Hematopoietic multipotent progenitor cell treated with erythropoietin and hydrocortisone succinate and interleukin-3 and kit ligand, for 4 days (in vitro differentiated cells): ENCODE data around the gene DCAF10.
"Not testable (repeated sequence)": the region's sequence is repeated elsewhere in the genome, so short reads cannot be mapped to it uniquely, and the experiment has no call there.

Experiments
- DNase-seq: peaks from one replicate; pipeline ENCODE4 v3.0.0-alpha.2; 2015

The DCAF10 gene

DNA sequence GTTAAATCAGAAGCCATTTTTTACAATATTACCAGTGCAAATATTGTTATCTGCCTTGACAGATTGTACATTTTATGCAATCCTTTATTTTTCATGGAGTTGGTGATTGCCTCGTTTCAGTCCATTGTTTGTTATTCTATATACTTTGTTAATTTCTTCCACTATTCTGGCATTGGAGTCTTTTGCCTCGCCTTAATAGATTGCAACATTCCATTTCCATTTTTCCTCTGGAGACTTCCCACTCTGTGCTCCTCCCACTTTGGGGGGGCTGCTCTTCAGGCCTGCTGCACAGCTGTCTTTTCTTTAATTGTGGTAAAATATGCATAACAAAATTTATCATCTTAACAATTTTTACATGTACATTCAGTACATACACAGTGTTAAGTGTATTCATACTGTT lies 4.4 kb upstream of the DCAF10 start:
- no peak for DNase-seq

DNA sequence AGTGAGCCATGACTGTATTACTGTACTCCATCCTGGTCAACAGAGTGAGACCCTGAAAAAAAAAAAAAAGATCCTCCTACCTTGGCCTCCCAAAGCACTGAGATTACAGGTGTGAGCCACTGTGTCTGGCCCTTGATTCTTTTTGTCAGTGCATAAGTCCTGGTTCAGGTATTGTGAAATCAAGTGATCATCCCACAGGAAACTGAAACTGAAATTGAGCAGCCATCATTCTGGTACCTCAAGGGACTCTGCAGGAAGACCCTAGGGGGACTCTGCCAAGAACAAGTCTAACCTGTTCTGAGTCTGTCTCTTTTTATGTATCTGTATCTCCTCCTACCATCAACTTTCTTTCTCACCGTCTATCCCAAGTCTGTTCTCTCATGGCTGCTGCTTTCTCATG lies 1.9 kb upstream of the DCAF10 start:
- DNase-seq, result no peak

DNA sequence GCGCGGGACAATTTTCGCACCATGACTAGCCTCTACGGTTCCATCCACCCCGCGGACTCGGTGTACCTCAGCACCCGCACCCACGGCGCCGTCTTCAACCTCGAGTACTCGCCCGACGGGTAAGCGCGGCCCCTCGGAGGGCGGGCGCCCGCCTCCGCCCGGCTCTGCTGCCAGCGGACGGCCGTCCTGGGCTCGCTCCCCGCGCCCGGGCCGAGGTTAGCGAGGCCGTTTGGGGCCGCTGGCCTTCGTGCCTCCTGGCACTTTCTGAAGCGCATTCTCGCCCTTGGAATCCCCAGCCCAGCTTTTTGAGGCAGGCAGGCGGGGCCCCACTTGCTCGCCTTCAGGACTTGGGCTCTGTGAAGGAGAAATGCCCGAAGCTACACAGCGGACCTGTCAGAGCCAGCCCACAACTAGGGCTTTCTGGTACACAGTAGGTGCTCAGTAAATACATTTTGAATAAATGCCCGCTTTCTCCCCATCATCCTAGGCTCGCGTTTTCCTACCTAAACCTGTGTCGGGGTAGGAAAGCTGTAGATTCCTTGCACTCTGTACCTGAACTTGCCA lies 772 bp downstream of the DCAF10 start:
- peak; percentile 49 for DNase-seq

DNA sequence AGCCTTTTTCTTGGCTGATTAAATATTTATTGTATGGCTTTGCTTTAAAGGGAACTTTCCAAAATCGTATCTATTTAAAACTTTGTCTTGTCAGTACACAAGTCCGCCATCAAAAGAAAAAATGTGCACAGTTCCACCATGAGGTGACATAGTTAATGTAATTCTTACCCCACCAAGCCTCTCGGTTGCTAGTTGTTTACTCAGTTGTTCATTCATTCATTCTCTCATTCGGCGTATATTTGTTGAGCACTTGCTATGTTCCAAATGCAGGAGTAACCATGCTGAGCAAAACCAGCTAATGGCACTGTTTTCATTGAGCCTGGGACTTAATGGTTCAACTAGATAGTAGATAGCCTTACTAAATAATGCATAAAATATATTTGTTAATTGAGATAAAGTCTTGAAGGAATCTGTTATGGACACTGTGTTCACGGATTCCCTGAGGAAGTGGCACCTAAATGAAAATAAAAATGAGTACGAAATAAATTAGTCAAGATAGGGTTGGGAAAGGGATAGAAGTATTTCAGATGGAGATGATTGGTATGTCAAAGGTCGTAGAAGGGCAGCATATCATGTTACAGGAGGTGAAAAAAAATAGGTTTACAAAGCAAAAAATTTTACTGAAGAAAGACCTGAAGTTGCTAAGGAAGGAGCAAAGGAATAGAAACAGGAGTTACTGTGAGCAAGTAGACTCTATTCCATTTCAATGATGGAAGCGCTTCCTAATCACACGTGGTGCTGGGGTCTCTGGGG lies 1.5 kb downstream of the DCAF10 start:
- DNase-seq, result no peak

DNA sequence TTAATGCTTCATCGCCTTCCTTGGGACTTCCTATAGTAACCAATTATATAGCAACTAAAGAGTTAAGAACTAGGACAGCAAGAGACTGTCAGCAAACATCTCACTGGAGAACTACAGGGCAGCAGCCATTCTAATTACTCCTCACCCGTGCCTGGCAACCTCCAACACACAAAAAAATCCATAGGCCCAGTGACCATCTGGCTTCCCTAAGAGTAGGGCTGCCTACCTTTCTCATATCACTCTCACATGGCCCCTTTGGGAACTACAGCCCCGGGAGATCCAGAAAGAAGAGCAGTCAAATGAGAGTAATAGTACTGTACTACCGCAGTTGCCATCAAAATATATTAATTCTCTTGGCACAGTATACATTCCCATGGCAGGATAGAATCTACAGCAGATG lies 5.7 kb downstream of the DCAF10 start:
- no peak for DNase-seq

DNA sequence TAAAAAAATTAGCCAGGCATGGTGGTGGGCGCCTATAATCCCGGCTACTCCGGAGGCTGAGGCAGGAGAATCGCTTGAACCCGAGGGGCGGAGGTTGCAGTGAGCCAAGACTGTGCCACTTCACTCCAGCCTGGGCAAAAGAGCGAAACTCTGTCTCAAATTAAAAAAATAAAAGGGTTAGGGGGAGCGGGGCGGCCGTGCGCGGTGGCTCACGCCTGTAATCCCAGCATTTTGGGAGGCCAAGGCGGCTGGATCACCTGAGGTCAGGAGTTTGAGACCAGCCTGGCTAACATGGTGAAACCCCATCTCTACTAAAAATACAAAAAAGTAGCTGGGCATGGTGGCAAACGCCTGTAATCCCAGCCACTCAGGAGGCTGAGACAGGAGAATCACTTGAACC lies 9.1 kb downstream of the DCAF10 start:
- not testable (repeated sequence) for DNase-seq

DNA sequence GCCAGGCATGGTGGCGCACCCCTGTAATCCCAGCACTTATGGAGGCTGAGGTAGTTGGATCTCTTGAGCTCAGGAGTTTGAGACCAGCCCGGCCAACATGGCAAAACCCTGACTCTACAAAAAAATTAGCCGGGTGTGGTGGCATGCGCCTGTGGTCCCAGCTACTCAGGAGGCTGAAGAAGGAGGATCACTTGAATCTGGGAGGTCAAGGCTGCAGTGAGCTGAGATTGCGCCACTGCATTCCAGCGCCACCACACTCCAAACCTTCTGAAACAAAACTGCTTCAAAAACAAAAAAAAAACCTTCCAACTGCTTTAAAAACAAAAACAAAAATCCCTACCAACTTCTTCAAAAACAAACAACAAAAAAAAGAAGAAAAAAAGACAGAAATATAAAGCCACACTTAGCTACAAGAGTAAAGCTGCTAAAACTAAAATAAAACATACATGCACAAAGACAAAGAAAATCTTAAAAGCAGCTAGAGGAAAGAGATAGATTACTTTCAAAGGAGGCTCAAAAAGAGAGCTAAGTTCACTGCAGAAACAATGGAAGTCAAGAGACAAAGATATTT lies 11.4 kb downstream of the DCAF10 start:
- no peak for DNase-seq

DNA sequence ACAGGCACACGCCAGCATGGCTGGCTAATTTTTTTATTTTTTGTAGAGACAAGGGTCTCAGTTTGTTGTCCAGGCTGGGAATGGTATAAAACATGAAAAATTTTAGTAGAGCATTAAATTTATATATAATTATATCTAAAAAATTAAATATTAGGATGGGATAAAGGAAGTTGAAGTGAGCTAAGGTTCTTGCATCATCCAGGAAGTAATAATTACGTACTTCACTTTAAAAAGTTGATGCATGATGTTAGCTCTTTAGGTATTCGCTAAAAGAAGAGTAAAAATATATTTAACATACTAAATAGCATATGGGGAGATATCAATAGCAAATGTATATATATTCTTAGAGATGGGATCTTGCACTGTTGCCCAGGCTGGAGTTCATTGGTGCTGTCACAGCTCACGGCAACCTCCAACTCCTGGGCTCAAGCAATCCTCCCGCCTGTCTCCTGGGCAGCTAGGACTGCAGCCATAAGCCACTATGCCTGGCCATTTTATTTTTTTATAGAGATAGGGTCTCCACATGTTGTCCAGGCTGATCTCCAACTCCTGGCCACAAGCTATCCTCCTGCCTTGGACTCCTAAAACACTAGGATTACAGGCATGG lies 12.3 kb downstream of the DCAF10 start:
- peak; percentile 14 for DNase-seq

DNA sequence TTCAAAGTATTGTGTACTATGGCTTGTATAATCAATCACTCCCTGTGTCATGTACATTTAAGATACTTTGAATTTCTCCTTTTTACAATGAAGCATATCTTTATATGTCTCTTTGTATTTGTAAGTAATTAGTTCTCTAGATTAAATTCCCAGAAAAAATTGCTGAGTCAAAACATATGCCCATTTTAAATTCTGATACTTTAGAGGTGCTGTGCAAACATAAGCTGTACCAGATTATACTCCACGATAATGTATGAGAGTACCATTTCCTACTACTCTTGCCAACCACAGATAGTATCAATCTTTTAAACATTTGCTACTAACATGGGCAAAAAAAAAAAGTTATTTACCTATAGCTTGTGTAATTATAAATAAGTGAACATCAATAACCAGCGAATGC lies 18.3 kb downstream of the DCAF10 start:
- peak; percentile 20 for DNase-seq

DNA sequence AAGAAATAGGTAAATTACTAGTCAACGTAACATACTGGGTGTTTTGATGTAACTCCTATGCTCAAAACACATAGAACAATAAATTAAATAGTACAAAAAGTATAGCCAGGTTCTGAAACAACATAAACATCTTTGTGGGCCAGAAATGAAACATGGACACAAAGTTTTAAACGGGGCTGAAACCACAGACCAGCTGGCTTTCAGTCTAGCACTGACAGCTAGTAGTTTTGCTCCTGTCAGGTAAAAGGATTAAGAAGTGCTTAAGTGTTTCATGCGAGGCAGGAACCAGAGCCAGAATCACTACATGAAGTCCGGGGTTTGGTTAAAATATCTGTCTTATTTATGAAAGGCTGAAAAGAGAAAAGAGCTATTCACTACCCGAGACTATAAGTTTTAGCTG lies 19.5 kb downstream of the DCAF10 start:
- no peak for DNase-seq

DNA sequence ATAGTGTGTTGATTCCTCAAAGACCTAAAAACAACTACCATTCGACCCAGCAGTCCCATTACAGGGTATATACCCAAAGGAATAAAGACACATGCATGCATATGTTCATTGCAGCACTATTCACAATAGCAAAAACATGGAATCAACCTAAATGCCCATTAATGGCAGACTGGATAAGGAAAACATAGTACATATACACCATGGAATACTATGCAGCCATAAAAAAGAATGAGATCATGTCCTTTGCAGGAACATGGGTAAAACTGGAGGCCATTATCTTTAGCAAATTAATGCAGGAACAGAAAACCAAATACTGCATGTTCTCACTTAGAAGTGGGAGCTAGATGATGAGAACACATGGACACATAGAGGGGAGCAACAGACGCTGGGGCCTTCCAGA lies 24.6 kb downstream of the DCAF10 start:
- DNase-seq, result not testable (repeated sequence)

DNA sequence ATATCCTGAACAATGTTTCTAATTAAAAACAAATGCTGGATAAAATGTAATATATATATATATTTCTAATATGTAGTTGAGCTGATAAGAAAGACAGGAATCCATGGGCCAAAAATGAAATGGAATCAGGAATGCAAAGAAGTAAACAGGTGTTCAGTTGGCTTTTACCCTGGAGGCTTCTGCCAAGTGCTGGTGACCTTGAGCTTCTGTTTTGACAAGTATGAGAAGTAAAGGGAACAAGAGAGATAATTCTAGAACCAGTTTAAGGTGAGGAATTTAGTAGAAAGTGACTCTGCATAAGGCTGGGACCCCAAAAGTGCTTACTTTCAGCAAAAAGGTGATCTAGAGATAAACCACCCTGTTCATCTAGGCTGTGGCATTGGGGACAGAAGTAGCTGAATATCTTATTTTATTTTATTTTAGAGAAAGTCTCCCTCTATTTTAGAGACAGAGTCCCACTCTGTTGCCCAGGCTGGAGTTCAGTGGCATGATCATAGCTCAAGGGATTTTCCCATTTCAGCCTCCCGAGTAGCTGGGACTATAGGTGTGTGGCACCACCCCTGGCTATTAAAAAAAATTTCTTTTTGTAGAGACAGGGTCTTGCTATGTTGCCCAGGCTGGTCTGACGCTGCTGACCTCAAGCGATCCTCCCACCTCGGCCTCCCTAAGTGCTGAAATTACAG lies 27.0 kb downstream of the DCAF10 start:
- DNase-seq, result no peak

DNA sequence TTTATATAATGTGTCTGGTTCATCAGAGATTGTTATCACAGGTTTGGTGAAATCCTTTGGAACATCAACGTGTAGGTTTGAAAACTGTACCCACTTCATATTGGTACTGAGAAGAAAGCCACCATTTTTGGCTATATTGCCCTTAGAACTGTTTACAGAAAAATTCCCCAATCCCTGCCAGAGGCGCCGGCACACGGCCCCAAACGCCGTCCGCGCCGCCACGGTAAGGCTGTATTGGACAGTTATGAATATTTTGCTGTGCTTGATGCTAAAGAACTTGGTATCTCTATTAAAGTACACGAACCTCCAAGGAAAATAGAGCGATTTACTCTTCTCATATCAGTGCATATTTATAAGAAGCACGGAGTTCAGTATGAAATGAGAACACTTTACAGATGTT lies 35.2 kb downstream of the DCAF10 start:
- no peak for DNase-seq

DNA sequence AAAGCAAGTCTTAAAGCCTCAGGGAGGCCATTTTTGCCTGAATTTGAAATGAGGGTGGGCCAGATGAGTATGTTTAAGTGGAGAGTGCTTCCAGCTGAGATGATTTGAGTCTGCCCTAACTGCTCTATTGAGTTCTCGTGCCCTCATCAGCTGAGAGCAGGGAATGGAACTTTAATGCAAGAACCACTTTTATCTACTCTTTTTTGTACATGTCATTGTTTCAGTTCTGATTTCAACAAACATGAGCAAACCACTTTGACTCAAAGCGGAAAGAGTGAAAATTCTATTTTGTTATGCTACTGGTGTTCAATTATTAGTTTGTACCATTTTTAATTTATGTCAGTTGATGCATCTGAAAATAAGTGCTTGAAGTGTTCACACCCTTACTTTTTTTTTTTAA lies 35.8 kb downstream of the DCAF10 start:
- DNase-seq, result no peak

DNA sequence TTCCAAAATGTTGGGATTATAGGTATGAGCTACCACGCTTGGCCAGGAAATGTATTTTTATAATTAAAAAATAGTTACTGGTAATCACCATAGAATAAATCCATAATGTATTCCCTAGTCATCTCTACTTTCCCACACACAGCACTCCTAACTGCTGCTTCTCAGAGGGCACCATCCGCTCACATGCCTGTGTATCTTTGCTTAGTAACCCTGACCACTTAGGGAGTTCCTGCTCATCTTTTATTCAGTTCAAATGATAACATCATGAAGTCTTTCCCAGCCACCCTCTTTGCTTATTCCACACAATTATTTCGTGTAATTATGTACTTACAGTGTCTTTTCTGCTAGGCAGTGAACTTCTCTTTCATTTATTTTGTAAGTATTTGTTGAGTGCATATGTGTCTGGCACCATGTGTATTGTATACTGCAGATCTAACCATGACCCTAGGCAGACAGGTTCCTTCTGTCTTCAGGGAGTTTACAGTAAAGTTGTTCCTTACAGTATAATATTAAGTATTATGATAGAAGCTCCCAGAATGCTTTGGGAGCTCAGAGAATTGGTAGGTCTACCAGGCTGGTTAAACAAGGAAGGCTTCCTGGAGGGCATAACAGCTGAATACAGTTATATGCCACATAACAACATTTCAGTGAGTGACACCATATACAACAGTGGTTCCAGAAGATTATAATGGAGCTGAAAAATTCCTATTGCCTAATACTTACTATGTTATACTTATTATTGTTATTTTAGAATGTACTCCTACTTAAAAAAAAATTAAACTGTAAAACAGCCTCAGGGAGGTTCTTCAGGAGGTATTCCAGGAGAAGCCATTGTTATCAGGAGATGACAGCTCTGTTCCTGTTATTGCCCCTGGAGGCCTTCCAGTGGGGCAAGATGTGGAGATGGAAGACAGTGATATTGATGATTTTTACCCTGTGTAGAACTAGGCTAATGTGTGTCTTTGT lies 39.2 kb downstream of the DCAF10 start:
- peak; percentile 58 for DNase-seq

DNA sequence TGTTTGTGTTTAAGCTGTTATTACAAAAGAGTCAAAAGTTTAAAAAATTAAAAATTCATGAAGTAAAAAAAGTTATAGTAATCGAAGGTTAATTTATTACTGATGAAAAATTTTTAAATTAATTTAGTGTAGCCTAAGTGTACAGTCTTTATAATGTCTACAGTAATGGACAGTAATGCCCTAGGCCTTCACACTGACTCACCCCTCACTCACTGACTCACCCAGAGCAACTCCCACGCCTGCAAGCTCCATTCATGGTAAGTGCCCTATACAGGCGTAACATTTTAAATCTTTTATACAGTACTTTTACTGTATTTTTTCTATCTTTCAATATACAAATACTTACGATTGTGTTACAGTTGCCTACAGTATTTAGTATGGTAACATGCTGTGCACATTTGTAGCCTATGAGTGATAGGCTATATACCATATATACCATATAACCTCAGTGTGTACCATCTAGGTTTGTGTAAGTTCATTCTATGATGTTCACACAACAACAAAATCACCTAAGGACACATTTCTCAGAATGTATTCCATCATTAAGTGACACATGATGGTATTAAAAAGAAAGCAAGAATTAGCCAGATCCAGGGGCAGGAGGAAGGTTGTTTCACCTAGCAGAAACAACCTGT lies 40.1 kb downstream of the DCAF10 start:
- peak; percentile 25 for DNase-seq

DNA sequence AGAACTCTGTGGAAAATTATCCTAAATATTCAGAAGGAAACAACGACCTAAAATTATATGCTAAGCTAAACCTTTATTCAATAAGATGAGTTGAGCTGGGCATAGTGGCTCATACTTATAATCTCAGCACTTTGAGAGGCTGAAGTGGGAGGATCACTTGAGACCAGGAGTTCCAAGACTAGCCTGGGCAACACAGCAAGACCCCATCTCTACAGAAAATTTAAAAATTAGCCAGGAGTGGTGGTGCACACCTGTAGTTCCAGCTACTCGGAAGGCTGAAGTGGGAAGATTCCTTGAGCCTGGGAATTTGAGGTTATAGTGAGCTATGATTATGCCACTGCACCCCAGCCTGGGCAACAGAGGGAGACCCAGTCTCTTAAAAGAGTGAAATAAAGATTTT lies 51.6 kb downstream of the DCAF10 start:
- DNase-seq, result no peak

DNA sequence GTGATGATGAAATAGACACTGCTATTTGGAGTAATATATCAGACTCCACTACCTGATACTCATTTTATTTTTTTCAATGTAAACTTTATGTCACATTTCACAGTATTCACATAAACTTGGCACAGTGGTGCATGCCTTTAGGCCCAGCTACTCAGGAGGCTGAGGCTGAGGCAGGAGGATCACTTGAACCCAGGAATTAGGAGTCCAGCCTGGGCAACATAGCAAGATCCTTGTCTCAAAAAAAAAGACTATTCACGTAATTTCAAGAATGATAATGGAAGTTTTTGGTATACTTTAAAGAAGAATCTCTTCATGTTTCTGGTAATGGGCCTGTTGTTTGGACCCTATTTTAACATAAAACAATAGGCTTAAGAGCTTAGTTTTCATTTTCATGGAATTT lies 56.0 kb downstream of the DCAF10 start:
- no peak for DNase-seq

DNA sequence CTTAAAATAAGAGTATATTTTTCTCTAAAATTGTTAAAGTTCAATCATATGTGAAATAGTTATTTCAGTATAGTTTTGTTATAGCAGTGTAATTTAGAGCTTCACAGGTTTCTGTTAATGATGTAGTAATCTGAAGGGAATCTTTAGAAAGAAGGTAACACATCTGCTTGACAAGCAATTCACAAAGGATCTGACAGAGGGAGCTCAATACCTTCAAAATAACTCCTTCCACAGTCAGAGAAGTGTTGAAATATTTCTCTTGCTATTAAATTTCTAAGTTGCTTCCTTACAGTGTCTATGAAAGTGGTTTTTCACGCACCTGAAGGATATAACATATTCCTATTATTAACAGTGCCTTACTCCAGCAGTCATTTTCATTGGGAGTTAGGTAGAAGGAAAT lies 58.4 kb downstream of the DCAF10 start:
- peak; percentile 45 for DNase-seq

DNA sequence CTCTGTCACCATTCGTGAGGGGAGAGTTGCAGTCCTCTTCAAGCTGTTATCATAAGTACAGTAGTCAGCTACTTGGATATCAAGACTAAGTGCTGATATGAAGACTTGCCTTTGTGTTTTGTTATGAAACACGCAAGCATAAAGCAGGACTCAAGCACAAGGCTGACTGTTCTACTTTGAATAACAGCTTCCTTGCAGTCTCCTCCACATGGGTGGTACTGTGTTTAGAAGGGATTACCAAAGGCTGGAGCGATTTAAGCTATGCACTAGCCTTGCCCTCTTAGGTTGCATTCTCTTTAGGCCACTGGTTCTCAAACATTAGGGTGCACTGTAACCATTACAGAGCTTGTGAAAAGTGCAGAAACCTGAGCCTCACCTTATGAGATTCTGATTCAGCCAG lies 61.9 kb downstream of the DCAF10 start:
- no peak for DNase-seq

DNA sequence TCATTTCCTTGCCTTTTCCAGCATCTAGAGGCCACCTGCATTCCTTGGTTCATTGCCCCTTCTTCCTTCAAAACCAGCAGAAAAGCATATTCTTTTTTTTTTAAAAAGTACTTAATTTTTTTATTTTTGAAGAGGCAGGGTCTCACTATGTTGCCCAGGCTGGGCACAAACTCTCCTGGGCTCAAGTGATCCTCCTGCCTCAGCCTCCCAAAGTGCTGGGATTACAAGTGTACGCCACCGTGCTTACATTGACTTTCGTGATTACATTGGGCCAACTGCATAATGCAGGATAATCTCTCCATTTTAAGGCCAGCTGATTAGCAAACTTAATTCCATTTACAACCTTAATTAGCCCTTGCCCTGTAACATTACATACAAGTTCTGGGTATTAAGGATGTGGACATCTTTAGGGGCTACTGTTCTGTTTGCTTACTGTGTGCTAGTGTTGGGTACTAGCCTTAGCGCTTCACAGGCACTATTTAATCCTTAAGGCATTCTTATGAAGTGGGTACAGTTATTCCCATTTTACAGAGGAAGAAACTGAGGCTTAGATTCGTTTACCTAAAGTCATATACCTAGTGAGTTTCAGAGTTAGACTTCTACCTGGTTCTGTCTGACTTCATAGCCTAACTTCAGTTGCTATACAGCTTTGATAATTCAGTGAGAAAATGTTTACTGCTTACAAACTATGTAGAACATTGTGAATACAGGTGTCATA lies 69.6 kb downstream of the DCAF10 start:
- no peak for DNase-seq
